Cardiac muscle cell (in vitro differentiated cells and primary cell): ENCODE data around the gene KCNN4. TPM values are rescaled to one million over a fixed set of nuclear protein-coding genes. Genes with fewer than 3 reads are reported as not detected.

Experiments used
- DNase-seq, 2 donors: peaks; one replicate each; pipeline versions ENCODE4 v3.0.0 to v3.0.0-alpha.2; 2010 to 2017; ENCODE audit warnings: low read depth in 1 of 2, low spot score in 1 of 2
- H3K27ac ChIP-seq: fragments of 200-600 bp; sonication (generic); 2 replicates; pipeline ENCODE4 v1.5.1; 2016
- H3K27me3 ChIP-seq: fragments of 200-600 bp; sonication (generic); 2 replicates; pipeline ENCODE4 v1.6.0; 2016; ENCODE audit warnings: control low read depth
- H3K36me3 ChIP-seq: fragments of 200-600 bp; sonication (generic); 2 replicates; pipeline ENCODE4 v1.5.1; 2016; ENCODE audit warnings: control low read depth
- H3K4me1 ChIP-seq: fragments of 200-600 bp; sonication (generic); 2 replicates; pipeline ENCODE4 v1.8.1; 2017; ENCODE audit warnings: low read depth, mild to moderate bottlenecking, mixed run types
- H3K4me3 ChIP-seq: fragments of 200-600 bp; sonication (generic); 2 replicates; pipeline ENCODE4 v1.5.1; 2016; ENCODE audit warnings: mild to moderate bottlenecking
- H3K9me3 ChIP-seq: fragments of 200-600 bp; sonication (generic); 2 replicates; pipeline ENCODE4 v1.5.1; 2017; ENCODE audit warnings: low read depth, mild to moderate bottlenecking, control low read depth
- polyA plus RNA-seq: library from polyadenylated mRNA; unstranded; fragments of >200 nt; fragmentation: Nextera tagmentation; extraction: Ambion mirVana; gene quantifications from 2 replicates; pipeline ENCODE4 v1.2.1, GENCODE V29; 2016
- total RNA-seq: library from RNA; depleted of rRNA; stranded (reverse); fragments of >200 nt; gene quantifications from 2 replicates; pipeline ENCODE4 v1.2.3, GENCODE V29; 2016
- TF ChIP-seq, protein P1 (sequence below): IDR thresholded peaks from 2 replicates; pipeline ENCODE4 v1.5.1; 2012; ENCODE audit warnings: low read depth, mild to moderate bottlenecking, low read length

Gene KCNN4
- total and polyA plus RNA-seq, 2 experiments from 2014 or later, result 1.5 TPM; not detected in 1

GRCh38 chr19:43760941-43761340 is 19.8 kb downstream of the KCNN4 start:
- DNase-seq, result no peak
- TF ChIP-seq, protein P1, sequence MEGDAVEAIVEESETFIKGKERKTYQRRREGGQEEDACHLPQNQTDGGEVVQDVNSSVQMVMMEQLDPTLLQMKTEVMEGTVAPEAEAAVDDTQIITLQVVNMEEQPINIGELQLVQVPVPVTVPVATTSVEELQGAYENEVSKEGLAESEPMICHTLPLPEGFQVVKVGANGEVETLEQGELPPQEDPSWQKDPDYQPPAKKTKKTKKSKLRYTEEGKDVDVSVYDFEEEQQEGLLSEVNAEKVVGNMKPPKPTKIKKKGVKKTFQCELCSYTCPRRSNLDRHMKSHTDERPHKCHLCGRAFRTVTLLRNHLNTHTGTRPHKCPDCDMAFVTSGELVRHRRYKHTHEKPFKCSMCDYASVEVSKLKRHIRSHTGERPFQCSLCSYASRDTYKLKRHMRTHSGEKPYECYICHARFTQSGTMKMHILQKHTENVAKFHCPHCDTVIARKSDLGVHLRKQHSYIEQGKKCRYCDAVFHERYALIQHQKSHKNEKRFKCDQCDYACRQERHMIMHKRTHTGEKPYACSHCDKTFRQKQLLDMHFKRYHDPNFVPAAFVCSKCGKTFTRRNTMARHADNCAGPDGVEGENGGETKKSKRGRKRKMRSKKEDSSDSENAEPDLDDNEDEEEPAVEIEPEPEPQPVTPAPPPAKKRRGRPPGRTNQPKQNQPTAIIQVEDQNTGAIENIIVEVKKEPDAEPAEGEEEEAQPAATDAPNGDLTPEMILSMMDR, result no peak
- no peak overlapping the region for H3K4me3 ChIP-seq
- no peaks in the 10 kb centered on the region for H3K27me3 ChIP-seq
- no peaks in the 10 kb centered on the region for H3K36me3 ChIP-seq
- no peak overlapping the region for H3K27ac ChIP-seq
- H3K9me3 ChIP-seq, result no peaks in the 10 kb centered on the region
- no peaks in the 10 kb centered on the region for H3K4me1 ChIP-seq

- Histone ChIP-seq H3K9me3 (no peaks in the 10 kb centered on the region), H3K27me3 (no peaks in the 10 kb centered on the region), H3K4me1 (peaks cover 4% of the 10 kb centered on the region), H3K4me3 (no peak overlapping the region), H3K27ac (no peak overlapping the region), H3K36me3 (no peaks in the 10 kb centered on the region)
- peak in 1 of 2 donors; percentile 33 for DNase-seq
- TF ChIP-seq, protein P1, result peak; percentile 49
Observed at GRCh38 chr19:43759515-43759914, 21.3 kb downstream of the KCNN4 start.

DNA sequence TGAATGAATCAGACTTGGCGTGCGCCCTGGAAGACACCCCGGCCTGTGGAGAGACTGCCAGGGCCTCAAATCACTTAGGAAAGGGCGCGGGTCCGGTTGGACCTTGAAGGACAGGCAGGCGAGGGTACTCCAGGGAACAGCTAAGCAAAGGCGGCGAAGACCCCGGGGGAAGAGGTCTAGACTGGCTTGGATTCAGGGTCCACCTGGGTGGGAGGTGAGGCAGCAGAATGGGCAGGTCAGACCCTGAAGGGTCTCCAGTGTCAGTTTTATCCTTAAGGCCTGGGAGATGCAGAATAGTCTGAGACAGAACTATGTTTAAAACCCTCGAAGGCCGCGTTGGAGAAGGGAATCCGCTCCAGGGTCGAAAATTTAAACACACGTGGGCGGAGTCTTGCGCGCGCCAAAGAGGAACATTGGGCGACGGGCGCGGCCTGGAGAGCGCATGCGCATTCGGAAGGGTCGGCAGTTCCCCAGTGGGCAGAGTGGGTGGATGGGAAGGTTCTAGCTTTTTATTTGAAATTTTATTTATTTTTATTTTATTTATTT is 25.4 kb downstream of the KCNN4 start:
- peaks cover 7% of the 10 kb centered on the region for H3K4me1 ChIP-seq
- H3K27ac ChIP-seq, result peak overlapping the region; percentile 99
- peak; percentile 76 to 80 for DNase-seq
- peak overlapping the region; percentile 83 for H3K4me3 ChIP-seq
- TF ChIP-seq, protein P1, result no peak
- no peaks in the 10 kb centered on the region for H3K36me3 ChIP-seq
- no peaks in the 10 kb centered on the region for H3K27me3 ChIP-seq
- H3K9me3 ChIP-seq, result no peaks in the 10 kb centered on the region

GRCh38 chr19:43754503-43755255 is 26.1 kb downstream of the KCNN4 start, which contains the start of gene SMG9:
SMG9 (minus strand) TSS chr19:43754962; CDS start chr19:43750741, 4,221 bp downstream.
- Histone ChIP-seq H3K4me1 (peaks cover 7% of the 10 kb centered on the region), H3K36me3 (no peaks in the 10 kb centered on the region), H3K9me3 (no peaks in the 10 kb centered on the region), H3K4me3 (peak within 1 kb of the TSS; percentile 83), H3K27ac (peak within 1 kb of the TSS; percentile 99), H3K27me3 (no peaks in the 10 kb centered on the region)
- TF ChIP-seq, protein P1, result no peak
- DNase-seq, result peak; percentile 98 to 99

DNA sequence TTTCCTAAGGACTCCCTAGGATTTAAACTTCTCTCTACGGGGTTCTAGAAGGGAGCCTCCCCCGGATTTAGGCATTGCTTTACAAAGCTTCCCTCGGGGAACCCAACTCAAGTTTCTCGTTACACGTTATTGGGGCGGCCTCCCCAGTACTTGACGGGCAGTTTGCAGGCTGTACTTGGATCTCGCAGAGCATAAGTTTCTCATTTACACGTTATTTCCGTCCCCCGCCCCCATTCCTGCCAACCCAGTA is 26.6 kb downstream of the KCNN4 start:
- no peaks in the 10 kb centered on the region for H3K36me3 ChIP-seq
- H3K4me1 ChIP-seq, result peaks cover 7% of the 10 kb centered on the region
- no peaks in the 10 kb centered on the region for H3K9me3 ChIP-seq
- H3K27ac ChIP-seq, result peak overlapping the region; percentile 99
- TF ChIP-seq, protein P1, result no peak
- H3K4me3 ChIP-seq, result peak overlapping the region; percentile 83
- H3K27me3 ChIP-seq, result no peaks in the 10 kb centered on the region
- DNase-seq, result no peak
